ENCODE measurements around the gene PBLD.
"Not testable (repeated sequence)": the region's sequence is repeated elsewhere in the genome, so short reads cannot be mapped to it uniquely, and the experiment has no call there.

Gene PBLD

DNA sequence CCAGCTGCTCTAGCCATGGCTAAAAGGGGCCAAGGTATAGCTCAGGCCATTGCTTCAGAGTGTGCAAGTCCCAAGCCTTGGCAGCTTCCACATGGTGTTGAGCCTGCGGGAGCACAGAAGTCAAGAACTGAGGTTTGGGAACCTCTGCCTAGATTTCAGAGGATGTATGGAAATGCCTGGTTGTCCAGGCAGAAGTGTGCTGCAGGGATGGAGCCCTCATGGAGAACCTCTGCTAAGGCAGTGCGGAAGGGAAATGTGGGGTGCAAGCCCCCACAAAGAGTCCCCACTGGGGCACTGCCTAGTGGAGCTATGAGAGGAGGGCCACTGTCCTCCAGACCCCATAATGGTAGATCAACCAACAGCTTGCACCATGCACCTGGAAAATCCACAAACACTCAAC, 54.9 kb downstream of the PBLD start:
- DNase-seq: not testable (repeated sequence)

DNA sequence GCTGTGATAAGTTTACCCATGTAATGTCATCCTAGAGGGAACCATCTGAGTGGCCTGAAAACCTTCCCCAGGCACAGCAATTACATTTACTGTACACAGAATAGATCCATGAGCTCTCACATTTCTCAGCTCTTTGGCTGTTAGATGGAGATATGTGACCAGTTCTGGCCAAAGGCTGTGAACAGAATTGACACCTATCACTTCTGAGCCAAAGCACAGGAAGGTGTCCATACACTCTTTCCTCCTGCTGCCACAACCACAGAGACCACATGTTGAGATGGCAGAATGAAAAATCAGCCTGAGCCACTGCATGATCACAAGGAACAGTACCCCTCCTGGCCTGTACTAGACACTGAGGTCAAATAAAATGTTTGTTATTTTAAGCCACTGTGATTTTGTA, 56.5 kb downstream of the PBLD start:
- DNase-seq: no peak

DNA sequence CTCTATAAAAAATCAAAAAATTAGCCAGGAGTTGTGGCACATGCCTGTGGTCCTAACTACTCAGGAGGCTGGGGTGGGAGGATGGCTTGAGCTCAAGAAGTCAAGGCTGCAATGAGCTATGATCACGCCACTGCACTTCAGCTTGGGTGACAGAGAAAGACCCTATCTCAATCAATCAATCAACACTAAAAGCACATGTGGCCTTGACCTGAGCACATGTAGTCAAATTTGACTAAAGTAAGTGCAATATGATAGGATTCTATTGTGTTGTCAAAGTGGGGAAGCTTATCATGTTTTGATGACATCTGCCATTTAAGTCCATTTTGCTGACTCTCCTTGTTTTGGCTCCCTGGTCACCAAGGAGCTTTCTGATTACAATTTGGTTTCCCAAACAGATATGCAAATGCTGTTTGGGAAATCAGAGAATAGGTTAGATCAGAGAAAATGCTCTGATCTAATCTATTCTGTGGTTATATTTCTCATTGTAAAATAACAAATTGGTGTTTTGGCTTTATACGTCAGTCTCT, 57.1 kb downstream of the PBLD start:
- no peak for DNase-seq

DNA sequence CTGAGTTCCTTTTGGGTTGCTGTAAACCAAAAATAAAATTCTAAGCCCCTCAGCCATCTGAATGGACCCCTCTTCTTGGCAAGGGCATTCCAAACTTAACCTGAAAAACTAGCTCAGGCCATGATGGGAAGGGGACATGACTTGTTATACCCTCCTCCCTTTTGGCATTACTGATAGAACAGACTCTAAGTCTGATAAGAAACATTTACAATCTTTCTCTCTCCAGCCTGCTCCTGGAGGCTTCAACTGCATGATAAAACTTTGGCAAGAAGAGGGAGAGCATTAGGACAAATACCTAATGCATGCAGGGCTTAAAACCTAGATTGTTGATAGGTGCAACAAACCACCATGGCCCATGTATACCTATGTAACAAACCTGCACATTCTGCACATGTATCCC, 59.9 kb downstream of the PBLD start:
- no peak for DNase-seq

DNA sequence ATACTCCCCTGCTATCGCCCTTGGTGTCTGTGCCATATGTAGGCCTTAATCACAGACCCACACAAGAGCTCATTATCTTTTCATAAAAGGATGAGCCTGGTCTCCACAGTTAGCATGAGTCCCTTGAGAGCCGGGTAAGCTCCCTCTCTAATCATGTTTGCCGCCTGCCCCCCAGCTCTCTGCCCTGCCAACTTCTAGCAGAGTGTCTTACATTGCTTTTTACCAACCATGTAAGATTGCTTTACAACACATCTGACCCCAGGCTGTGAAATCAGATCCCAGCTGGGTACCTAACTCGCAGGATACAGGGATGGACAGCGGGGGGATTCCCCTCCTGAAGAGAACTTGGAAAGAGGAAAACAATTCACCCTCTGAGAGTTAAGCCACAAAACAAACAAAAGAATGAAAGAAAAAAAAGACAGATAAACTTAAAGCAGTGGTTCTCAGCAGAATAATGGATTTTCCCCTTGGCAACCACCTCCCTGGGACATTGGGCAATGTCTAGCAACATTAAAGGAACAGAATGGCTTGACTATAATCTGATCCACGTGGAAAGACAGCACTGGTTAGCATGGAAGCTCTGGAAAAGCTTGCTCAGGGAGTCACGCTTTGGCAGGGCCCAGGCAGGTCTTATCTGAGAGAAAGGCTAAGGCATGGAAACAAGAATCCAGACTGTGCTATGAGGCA, 61.4 kb downstream of the PBLD start:
- no peak for DNase-seq

DNA sequence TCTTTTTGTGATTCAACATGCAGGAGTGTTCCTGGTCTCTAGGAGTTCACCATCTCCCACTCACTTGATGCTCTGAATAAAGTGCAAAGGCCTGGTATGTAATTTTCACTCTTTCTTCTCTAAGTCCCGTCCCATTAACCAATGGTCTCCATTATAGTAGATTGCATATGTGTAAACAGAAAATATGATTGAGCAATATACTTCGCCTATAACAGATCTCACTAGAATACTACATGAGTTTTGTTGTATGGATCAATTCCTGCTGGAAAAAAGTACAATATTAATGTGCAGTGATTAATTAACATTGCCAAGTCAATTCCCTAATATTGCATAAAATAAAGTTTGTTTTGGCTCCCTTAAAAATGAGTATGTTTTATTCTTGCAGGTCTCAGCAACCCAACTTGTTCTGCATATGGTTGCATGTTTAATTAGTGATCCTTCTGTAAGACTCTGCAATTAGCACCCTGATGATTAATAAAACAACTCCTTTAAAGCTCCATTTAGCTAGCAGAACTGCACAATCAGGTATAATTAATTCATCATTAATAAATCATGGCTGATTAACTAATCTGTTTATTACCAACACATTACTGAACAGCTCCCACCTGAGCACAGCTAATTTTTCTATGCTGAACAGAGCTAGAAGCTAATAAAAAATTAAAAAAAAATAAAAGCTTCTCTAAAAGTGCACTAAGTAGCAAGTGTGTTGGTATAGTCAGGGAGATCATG, 63.0 kb downstream of the PBLD start:
- DNase-seq: no peak

DNA sequence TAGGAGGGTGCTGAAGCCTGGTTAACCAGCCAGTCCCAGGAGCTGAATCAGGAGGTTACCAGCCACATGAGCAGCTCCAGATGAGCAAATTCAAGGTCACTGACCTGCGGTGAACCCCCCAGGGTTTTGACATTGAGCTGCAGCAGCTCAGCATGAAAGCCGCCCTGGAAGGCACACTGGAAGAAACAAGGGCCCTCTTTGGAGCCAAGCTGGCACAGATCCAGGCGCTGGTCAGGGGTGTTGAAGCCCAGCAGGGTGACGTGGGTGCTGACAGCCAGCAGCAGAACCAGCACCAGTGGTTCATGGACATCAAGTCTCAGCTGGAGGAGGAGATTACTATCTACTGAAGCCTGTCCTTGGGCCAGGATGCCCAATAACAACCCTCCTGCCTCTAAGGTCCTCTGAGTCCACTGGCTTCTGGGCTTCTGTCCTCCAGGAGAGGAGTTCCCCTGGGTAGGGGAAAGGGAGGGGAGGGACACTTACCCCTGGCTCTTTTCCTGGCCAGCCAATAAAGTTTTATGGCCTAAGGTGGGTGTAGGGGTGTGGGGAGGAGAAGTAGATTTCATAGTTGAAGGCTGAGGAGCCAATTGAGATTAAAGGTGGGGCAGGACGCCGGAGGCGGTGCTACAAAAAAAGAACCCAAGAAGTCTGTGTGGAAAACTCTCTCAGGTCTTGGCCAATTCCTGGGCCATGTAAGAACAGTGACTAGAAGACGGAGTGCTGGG, 71.4 kb downstream of the PBLD start:
- DNase-seq: no peak

DNA sequence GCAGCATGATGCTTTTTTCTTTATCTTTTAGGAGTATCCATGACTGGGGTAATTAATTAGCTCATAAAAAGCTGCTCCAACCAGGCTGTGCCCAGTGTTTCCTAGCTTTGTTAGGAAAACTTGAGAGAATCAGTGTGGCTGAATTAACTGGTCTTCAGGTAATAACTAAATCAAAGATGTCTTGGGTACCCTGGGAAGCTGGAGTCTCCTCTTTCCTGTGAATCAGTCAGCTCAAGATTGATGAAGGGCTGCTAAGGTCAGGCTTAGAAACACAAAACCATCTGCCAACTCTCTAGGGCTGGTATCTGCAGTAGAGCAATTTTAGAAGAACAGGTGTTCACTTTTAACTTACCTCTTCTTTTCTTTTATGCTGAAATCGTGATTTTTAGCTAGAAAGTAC, 79.4 kb downstream of the PBLD start:
- no peak for DNase-seq

DNA sequence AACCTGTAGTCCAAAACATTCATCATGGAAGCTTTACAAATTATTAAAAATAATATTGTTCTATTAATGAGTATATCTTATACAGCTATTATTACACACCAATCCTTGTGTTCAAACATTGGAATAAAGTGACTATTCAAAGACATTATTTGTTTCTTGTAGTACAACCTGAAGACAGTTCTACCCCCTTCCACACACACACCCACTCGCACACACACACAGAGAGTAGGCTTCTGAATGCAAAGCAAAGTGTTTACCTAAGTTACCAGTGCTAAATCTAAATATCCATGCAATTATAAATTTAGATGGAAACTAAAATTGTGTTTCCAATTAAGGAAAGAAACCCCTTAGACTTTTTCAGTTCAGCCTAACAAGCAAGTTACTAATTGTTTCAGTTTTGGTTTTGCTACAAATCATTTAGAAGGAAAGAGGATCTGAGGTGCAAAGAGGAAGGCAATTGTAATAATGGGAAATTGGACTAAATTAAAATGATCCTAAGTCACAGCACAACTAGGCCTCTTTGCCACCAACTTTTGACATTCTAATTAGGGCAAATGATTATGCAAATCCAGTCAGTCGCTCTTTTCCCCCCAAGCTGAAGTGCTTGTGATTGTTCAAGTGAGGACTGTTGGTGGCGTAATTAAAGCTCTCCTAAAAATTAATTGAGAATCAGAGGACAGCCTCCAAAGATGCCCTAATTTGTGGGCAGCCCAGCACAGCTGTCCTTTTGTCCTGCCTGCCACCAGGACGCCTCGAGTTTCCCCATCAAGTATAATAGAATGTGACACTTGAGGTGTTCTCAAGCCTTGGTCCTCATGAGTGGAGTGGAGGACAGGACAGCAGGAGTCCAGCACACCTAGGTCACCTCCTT, 80.9 kb downstream of the PBLD start:
- DNase-seq: no peak

DNA sequence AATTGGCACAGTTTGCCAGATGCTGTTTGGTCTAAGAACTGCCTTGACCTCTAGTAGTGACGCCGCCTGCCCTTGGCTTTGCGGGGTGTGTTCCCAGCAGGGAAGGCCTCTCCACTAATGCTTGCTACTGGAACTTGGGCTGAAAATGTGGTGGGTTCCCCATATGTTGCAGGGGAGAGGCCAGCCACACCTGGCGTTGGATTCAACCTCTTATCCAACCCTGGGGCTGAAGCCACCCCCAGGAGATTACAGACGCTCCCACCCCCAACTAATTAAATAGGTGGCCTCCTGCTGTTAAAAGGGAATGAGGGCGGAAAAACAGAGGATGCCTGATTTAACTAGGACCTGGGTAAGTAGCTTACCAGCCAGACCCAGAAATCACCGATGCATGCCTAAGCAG, 81.6 kb downstream of the PBLD start:
- DNase-seq: no peak

DNA sequence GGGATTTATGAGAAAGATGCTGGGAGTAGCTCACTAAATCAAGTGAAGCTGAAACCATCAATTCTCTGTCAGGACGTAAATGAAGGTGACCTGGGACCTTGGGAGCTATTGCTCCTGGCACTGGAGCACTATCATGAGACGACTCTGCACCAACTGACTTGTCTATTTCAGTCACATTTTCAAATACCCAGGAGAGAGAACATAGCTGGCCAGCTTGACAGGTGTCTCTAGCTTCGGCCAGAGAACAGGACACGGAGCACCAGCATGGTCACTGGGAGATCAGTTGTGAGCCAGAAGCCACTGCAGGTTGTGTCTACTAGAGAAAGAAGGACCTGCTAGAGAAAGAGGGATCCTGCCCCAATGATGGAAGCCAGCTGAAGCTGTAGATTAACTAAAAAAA, 83.4 kb downstream of the PBLD start:
- DNase-seq: no peak

DNA sequence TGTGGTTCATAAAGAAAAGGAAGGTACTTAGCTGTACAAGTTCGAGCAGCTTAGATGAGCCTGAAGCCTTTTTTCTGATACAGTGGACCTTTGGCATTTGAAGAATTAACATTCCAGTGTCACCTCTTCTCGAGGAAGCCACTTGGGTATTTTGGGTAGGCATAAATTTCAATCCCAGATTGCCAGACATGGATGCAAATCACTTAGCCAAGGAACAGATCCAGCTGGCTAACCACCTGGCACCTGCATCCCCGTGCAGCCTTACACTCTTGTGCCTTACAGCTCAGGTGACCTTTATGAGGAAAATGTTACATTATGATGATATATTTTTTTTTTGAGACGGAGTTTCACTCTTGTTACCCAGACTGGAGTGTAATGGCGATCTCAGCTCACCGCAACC, 84.8 kb downstream of the PBLD start:
- DNase-seq: no peak

DNA sequence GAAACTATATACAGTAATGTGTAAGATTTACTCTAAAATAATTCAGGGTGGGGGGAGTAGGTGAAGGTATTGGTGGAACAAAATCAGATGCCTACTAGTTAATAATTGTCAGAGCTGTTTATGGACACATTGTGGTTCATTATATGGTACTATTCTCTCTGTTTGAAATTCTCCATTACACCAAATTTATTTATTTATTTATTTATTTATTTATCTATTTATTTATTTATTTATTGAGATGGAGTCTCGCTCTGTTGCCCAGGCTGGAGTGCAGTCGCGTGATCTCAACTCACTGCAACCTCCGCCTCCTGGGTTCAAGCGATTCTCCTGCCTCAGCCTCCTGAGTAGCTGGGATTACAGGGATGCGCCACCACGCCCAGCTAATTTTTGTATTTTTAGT, 86.3 kb downstream of the PBLD start:
- DNase-seq: not testable (repeated sequence)

DNA sequence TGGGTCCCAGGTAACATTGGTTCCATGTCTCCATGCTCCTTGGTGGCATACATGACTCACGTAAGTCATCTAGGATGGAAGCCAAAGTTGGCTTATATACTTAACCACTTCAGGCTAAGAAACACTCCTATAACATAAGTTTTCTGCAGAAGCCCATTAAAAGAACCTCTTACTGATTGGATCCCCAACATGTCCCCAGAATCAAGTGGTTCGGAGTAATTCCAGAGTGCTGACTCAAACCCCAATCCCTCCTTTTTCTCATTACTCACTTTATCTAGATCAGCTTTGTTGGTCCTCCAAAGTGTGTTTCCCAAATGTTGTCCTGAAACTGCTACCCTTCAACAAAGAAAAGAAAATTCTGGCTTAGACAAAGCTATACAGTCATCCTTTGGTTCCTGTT, 90.7 kb downstream of the PBLD start:
- DNase-seq: no peak

DNA sequence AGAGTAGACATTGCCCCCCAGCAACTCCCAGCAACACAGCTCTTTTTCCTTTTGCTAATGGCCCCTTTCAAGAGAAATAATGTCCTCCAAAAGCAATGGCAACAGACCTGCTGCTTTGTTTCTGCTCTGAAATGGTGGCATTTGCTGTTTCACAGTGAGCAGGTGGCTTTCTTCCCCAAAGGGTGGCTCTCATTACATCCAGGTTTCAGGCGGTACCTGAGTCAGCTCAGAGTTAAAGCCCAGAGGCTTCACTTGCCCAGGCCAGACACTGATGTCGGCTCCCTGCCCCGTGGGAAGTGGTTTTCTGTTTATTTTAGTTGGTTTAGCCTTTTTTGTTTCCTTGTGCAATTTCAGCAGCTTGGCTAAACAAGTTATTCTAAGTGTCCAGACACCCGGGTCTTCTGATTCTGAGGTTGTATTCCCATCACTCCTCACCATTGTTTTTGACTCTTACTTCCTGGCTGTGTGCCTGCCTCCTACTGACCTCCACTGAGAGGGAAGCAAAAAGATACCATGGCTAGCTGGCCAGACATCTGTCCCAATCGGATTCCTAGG, 93.1 kb downstream of the PBLD start:
- no peak for DNase-seq

DNA sequence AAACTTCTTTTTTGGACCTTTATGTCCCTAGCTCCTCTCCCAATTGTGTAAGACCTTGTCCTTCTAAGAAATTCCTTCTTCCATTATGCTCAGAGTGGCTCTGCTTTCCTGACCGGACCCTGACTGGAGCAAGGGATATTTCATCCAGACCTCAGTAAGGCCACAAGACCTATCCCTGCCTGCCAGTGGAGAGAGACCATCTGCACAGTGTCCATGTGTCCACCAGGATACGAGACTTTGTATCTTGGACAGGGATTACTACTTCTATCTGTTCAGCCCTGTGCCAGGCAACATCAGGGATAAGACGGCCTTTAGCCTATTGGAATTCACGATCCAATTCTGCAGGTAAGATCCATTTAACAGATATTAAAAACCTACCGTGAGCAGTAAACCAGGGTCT, 93.7 kb downstream of the PBLD start:
- DNase-seq: no peak

DNA sequence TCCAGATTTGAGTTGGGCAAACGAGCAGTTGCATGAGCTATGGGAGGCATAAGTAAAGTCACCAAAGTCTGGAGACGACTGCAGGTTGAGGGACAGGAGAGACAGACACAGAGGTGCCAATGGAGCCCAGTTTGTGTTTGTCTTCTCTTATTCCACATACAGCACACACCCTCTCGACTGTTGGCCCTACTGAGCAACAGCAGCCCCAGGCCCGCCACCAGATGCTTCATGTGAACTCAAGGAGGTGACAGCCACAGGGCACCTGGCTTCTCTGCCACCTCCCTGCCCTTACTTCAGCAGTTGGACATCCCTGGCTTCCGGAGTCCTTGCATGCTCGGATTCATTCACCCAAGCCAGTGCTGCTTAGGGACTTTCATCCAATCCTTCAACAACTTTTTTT, 94.4 kb downstream of the PBLD start:
- no peak for DNase-seq

DNA sequence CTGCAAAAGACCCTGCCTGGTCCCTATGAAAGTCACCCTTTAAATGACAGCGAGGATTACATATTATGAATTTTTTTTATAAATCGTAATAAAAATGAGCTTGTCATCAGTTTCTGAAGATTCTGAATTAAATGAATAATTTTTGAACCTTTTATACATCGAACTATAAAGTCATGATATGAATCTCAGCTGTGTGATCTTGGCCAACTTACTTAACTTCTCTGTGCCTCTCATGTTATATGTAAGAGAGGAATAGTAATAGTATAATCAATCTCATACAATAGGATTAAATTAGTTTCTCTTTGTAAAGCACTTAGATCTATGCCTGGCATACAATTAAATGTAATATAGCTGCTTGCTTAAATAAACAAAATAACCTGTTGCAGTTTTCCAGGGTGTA, 95.6 kb downstream of the PBLD start:
- no peak for DNase-seq

DNA sequence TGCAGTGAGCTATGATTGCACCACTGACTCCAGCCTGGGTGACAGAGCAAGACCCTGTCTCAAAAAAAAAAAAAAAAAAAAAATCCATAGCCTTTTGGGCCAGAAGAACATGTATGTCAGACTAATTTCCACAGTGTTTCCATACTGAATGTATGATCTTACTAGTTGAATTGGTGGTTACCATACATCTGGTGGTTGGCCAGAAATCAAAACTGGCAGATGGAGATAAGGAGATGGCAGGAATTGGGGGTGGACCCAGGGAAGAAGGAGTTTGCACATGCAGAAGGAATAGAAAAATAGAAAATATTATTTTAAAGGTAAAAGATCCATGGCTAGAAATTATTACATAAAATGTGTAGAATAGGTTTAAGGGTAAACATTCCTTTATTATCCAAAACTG, 97.1 kb downstream of the PBLD start:
- no peak for DNase-seq

DNA sequence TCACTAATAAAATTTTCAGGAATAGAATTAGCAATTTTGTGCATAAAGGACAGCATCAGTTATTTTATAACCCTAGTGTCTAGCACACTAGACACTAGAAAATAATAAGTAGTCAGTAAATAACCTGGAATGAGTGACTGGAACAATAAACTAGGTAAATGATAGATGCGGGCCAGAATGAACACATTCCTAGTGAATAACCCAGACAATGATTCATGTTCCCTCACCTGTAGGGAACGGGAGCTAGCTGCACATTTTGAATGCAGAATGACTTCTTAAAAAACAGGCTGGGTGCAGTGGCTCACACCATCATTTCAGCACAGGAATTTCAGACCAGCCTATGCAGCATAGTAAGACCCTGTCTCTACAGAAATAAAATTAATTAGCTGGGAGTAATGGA, 97.6 kb downstream of the PBLD start:
- DNase-seq: no peak

DNA sequence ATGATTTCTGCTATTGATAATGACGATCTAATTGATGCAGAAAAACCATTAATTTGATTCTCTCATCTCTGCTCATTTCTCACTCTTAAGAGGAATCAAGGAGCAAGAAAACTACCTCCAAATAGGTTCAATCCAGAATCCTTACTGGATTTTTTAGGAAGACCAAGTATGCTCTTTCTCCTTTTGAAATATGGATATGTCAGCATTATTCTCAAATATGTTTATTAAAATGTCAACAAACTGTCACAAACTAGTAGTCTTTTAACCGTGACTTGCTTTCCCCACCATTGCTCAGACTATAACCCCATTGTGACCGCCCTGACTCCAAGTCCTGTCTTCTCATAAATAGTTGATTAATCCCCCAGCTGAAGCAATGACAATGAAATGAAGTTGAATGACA, 99.7 kb downstream of the PBLD start:
- no peak for DNase-seq

Measured in activated CD8-positive, alpha-beta memory T cell treated with anti-CD3 and anti-CD28 coated beads for 24 hours (primary cell).